Epithelial cell of umbilical artery (primary cell): ENCODE measurements around the gene TTC1. TPM values are rescaled to one million over a fixed set of nuclear protein-coding genes. Genes with fewer than 3 reads are reported as not detected.

Experiments
- total RNA-seq: library from RNA; depleted of rRNA; stranded (reverse); fragments of >200 nt; gene quantifications from 2 replicates; pipeline ENCODE4 v1.2.3, GENCODE V29; 2014

Gene TTC1, protein sequence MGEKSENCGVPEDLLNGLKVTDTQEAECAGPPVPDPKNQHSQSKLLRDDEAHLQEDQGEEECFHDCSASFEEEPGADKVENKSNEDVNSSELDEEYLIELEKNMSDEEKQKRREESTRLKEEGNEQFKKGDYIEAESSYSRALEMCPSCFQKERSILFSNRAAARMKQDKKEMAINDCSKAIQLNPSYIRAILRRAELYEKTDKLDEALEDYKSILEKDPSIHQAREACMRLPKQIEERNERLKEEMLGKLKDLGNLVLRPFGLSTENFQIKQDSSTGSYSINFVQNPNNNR
- total RNA-seq, result 60.0 and 60.1 TPM in 2 replicates

DNA sequence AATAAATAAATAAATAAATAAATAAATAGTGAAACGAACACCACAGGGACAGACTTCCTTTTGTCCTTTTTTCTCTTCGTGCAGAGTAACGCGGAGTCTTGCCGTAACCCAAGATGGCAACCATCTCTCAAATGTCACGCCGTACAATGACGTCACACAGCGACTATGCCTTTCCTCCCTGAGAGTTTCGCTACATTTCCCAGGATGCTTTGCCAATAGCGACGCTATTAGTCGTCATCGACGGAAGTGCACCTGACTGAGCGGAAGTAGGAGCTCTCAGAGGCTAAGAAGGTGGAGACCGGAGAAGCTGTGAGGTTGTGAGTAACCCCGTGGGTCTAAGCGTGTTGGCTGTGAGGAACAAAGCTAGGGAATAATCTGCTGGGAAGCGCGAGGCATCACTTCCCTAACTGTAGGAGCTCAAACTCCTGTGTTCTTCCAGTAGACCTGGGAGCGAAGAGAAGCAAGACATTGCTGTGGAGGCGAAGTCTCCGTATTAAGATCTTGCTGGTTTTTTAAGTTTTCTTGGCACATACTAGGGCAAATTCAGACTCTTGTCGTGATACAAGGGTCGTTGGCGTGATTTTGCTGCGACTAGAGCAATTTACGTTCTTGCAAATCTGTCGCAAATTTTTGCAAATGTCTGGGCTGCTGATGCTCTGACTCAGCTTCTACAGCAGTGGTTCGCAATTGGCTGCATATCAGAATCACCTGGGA lies at the start of gene TTC1:
TSS of gene TTC1 (plus strand) at position 263 of the 714 bp plus-strand sequence. CDS start 1,390 bp downstream, outside the sequence.

Other genes with a start within 250 kb of the TTC1 start
- not detected in 2 replicates for gene ADRA1B, start 92.7 kb upstream of the TTC1 start, total RNA-seq
- gene PWWP2A, start 110.3 kb downstream of the TTC1 start, total RNA-seq, result 19.8 and 22.3 TPM in 2 replicates
- not detected in 2 replicates for gene FABP6, start 220.4 kb downstream of the TTC1 start, total RNA-seq